Measurements from ENCODE around the gene TMEM143.

- TF ChIP-seq MAX (IDR thresholded peaks at IDR 0.05; ENCODE audit: insufficient read depth, insufficient read length): no peak
- TF ChIP-seq POLR2A (IDR thresholded peaks at IDR 0.05; ENCODE audit: low read depth, low read length): no peak
- TF ChIP-seq CTCF (IDR thresholded peaks at IDR 0.05; ENCODE audit: extremely low read depth in 1 of 2, insufficient read depth in 1 of 2, low read depth in 1 of 2, low read length in 2 of 2): no peak
Measured at GRCh38 chr19:48398102-48398374, 34.3 kb upstream of the TMEM143 start.
